ENCODE results near the gene KLK13.
A peak's percentile ranks its signal among the peaks of the same experiment; 100 is the strongest.

The KLK13 gene, protein sequence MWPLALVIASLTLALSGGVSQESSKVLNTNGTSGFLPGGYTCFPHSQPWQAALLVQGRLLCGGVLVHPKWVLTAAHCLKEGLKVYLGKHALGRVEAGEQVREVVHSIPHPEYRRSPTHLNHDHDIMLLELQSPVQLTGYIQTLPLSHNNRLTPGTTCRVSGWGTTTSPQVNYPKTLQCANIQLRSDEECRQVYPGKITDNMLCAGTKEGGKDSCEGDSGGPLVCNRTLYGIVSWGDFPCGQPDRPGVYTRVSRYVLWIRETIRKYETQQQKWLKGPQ

DNA sequence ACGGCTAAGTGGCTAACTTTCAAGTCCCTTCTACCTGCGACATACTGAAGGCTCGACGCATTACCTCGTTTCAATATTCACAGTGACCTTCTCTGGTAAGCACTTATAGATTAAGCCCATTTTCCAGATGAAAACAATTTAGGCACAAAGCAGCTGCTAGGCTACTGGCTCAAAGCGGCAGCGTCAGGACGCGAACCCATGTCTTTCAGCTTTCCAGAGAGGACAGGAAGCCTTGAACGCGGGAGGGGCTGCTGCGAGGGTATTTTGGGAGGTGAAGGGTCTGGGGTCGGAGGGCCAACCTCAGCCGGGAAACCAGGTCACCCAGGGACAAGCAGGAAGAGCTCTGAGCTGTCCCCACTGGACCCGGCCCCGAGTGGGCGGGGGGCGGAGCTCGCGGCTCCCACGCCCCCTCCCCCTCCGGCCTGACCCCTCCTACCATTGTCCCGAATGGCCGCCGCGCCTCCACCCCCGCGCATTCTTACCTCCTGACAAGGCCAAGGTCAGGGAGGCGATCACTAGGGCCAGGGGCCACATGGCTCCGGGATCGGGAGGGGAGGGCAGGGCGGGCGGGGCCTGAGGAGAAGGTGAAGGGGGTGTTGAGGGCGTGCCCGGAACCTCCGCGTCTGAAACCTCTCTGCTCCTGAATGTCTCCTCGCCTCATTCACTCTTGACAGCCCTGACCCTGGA is at the start of gene KLK13:
TSS of gene KLK13 (minus strand) at position 559 of the 687 bp plus-strand sequence. CDS start at position 534, 25 bp downstream.
- Histone ChIP-seq H3K79me2 (no peaks in the 10 kb centered on the region), H3K9me3 (ENCODE audit: control insufficient read depth, low read length) (no peaks in the 10 kb centered on the region), H3K4me2 (ENCODE audit: low read length) (peak within 1 kb of the TSS; percentile 68), H3K4me3 (ENCODE audit: low read depth, low read length) (peak within 1 kb of the TSS; percentile 37), H3K4me1 (no peaks in the 10 kb centered on the region), H2AFZ (peak within 1 kb of the TSS; percentile 87), H3K9ac (no peak within 1 kb of the TSS), H3K27ac (no peak within 1 kb of the TSS), H3K36me3 (ENCODE audit: control insufficient read depth, insufficient read depth, low read length) (no peaks in the 10 kb centered on the region), H3K27me3 (ENCODE audit: control insufficient read depth, insufficient read depth, low read length) (no peaks in the 10 kb centered on the region)
- TF ChIP-seq, protein P1, sequence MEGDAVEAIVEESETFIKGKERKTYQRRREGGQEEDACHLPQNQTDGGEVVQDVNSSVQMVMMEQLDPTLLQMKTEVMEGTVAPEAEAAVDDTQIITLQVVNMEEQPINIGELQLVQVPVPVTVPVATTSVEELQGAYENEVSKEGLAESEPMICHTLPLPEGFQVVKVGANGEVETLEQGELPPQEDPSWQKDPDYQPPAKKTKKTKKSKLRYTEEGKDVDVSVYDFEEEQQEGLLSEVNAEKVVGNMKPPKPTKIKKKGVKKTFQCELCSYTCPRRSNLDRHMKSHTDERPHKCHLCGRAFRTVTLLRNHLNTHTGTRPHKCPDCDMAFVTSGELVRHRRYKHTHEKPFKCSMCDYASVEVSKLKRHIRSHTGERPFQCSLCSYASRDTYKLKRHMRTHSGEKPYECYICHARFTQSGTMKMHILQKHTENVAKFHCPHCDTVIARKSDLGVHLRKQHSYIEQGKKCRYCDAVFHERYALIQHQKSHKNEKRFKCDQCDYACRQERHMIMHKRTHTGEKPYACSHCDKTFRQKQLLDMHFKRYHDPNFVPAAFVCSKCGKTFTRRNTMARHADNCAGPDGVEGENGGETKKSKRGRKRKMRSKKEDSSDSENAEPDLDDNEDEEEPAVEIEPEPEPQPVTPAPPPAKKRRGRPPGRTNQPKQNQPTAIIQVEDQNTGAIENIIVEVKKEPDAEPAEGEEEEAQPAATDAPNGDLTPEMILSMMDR (IDR thresholded peaks at IDR 0.05) = no peak

DNA sequence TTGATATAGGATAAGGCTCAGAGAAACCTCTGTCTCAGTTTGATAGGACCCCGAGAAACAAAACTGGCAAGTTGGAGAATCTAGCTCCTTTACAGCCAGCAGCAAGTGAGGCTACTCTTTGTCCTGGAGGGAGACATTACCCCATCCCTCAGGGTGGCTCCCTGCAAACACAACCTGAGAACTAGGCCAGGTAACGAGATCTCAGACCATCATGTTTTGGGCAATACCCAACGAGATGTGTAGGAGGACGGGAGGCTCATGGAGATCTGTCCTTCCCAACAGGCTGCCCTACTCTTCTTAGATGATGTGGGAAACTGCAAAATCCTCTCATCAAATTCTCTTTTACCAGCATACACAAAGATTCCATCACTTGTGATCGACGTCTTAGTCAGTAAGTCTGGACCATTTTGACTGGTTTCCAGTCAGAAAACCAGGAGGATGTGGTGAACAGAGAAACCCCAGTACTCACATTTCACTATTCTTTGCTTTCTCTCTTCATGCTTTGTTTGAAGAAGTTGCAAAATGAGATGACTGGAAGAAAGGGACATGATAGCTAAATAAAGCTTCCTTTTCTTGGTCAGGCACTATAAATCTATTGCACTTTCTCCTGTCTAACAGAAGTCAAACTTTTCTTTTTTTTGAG is 49.3 kb upstream of the KLK13 start:
- H3K9me3 ChIP-seq (ENCODE audit: control insufficient read depth, low read length) = no peaks in the 10 kb centered on the region
- H3K27ac ChIP-seq = no peak overlapping the region
- H3K27me3 ChIP-seq (ENCODE audit: control insufficient read depth, insufficient read depth, low read length) = no peaks in the 10 kb centered on the region
- no peak overlapping the region for H2AFZ ChIP-seq
- TF ChIP-seq, protein P1 (IDR thresholded peaks at IDR 0.05) = no peak
- H3K4me2 ChIP-seq (ENCODE audit: low read length) = no peak overlapping the region
- peaks cover 14% of the 10 kb centered on the region for H3K4me1 ChIP-seq
- H3K4me3 ChIP-seq (ENCODE audit: low read depth, low read length) = no peak overlapping the region
- no peak overlapping the region for H3K9ac ChIP-seq
- no peaks in the 10 kb centered on the region for H3K36me3 ChIP-seq (ENCODE audit: control insufficient read depth, insufficient read depth, low read length)
- H3K79me2 ChIP-seq = no peaks in the 10 kb centered on the region

DNA sequence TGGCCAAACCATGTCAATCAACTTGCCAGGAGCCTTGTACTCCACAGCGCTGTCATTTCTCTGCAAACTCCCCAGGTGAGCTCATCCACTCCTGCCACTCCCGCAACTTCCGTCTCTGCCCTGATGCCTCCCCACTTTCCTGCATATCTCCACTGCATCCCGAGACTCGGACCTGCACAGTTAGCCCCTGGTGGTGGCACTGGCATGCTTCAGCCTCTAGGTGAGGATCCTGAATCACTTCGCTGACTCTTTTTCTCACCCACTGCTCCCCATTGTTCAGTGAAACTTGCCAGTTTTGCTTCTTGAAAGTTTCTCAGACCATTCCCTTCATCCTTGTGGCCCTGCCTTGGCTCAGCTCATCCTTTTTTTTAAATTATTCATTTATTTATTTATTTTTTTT is 46.7 kb upstream of the KLK13 start:
- no peak overlapping the region for H3K4me2 ChIP-seq (ENCODE audit: low read length)
- H3K79me2 ChIP-seq = peaks cover 14% of the 10 kb centered on the region
- H3K27ac ChIP-seq = no peak overlapping the region
- H3K27me3 ChIP-seq (ENCODE audit: control insufficient read depth, insufficient read depth, low read length) = no peaks in the 10 kb centered on the region
- TF ChIP-seq, protein P1 (IDR thresholded peaks at IDR 0.05) = peak; percentile 48
- H2AFZ ChIP-seq = peak overlapping the region; percentile 61
- H3K4me1 ChIP-seq = peaks cover 24% of the 10 kb centered on the region
- H3K36me3 ChIP-seq (ENCODE audit: control insufficient read depth, insufficient read depth, low read length) = no peaks in the 10 kb centered on the region
- H3K4me3 ChIP-seq (ENCODE audit: low read depth, low read length) = no peak overlapping the region
- H3K9me3 ChIP-seq (ENCODE audit: control insufficient read depth, low read length) = no peaks in the 10 kb centered on the region
- no peak overlapping the region for H3K9ac ChIP-seq

DNA sequence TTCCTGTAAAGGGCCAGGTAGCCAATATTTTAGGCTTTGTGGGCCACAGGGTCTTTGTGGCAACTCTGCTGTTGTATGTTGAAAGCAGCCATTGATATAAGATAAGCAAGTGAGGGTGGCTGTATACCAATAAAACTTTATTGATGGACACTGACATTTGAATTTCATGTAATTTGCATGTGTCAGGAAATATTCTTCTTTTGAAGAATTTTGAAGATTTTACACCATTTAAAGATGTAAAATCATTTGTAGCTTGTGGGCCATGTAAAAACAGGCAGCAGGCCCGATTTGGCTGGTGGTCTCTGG is 45.7 kb upstream of the KLK13 start:
- Histone ChIP-seq H3K27ac (no peak overlapping the region), H3K79me2 (peaks cover 20% of the 10 kb centered on the region), H3K9ac (no peak overlapping the region), H3K9me3 (ENCODE audit: control insufficient read depth, low read length) (no peaks in the 10 kb centered on the region), H2AFZ (no peak overlapping the region), H3K4me3 (ENCODE audit: low read depth, low read length) (no peak overlapping the region), H3K27me3 (ENCODE audit: control insufficient read depth, insufficient read depth, low read length) (no peaks in the 10 kb centered on the region), H3K4me1 (peaks cover 24% of the 10 kb centered on the region), H3K4me2 (ENCODE audit: low read length) (no peak overlapping the region), H3K36me3 (ENCODE audit: control insufficient read depth, insufficient read depth, low read length) (no peaks in the 10 kb centered on the region)
- TF ChIP-seq, protein P1 (IDR thresholded peaks at IDR 0.05) = no peak

Measured in parathyroid adenoma (tissue), 2 donors.